ENCODE measurements around the gene KCNJ6.

KCNJ6 gene

GRCh38 chr21:37835481-37835880 is 80.8 kb downstream of the KCNJ6 start:
- Histone ChIP-seq H3K4me1 (ENCODE audit: control insufficient read depth, insufficient read depth, low read length) (peaks cover 1% of the 10 kb centered on the region), H3K9ac (ENCODE audit: low read depth, low read length) (no peak overlapping the region), H3K36me3 (ENCODE audit: insufficient read depth, low read length) (no peaks in the 10 kb centered on the region), H3K4me2 (ENCODE audit: low read length) (no peak overlapping the region), H3K9me3 (replicated peaks; ENCODE audit: low read length) (no peaks in the 10 kb centered on the region), H3K4me3 (ENCODE audit: low read length) (no peak overlapping the region), H3K27me3 (ENCODE audit: control insufficient read depth, insufficient read depth, low read length) (no peaks in the 10 kb centered on the region)

- Histone ChIP-seq H3K9me3 (replicated peaks; ENCODE audit: low read length) (no peaks in the 10 kb centered on the region), H3K27me3 (ENCODE audit: control insufficient read depth, insufficient read depth, low read length) (no peaks in the 10 kb centered on the region), H3K36me3 (ENCODE audit: insufficient read depth, low read length) (no peaks in the 10 kb centered on the region), H3K4me2 (ENCODE audit: low read length) (no peak overlapping the region), H3K4me3 (ENCODE audit: low read length) (no peak overlapping the region), H3K4me1 (ENCODE audit: control insufficient read depth, insufficient read depth, low read length) (peaks cover 21% of the 10 kb centered on the region), H3K9ac (ENCODE audit: low read depth, low read length) (no peak overlapping the region)
These were observed 83.0 kb downstream of the KCNJ6 start for GRCh38 chr21:37833301-37833700.

GRCh38 chr21:37829447-37829846 is 86.8 kb downstream of the KCNJ6 start:
- H3K9me3 ChIP-seq (replicated peaks; ENCODE audit: low read length): no peaks in the 10 kb centered on the region
- H3K27me3 ChIP-seq (ENCODE audit: control insufficient read depth, insufficient read depth, low read length): no peaks in the 10 kb centered on the region
- peak overlapping the region; percentile 52 for H3K4me2 ChIP-seq (ENCODE audit: low read length)
- H3K9ac ChIP-seq (ENCODE audit: low read depth, low read length): peak overlapping the region; percentile 58
- peaks cover 21% of the 10 kb centered on the region for H3K4me1 ChIP-seq (ENCODE audit: control insufficient read depth, insufficient read depth, low read length)
- no peaks in the 10 kb centered on the region for H3K36me3 ChIP-seq (ENCODE audit: insufficient read depth, low read length)
- H3K4me3 ChIP-seq (ENCODE audit: low read length): no peak overlapping the region

GRCh38 chr21:37828991-37829390 is 87.3 kb downstream of the KCNJ6 start:
- no peaks in the 10 kb centered on the region for H3K9me3 ChIP-seq (replicated peaks; ENCODE audit: low read length)
- peaks cover 21% of the 10 kb centered on the region for H3K4me1 ChIP-seq (ENCODE audit: control insufficient read depth, insufficient read depth, low read length)
- peak overlapping the region; percentile 58 for H3K9ac ChIP-seq (ENCODE audit: low read depth, low read length)
- H3K4me2 ChIP-seq (ENCODE audit: low read length): peak overlapping the region; percentile 41
- no peak overlapping the region for H3K4me3 ChIP-seq (ENCODE audit: low read length)
- no peaks in the 10 kb centered on the region for H3K36me3 ChIP-seq (ENCODE audit: insufficient read depth, low read length)
- no peaks in the 10 kb centered on the region for H3K27me3 ChIP-seq (ENCODE audit: control insufficient read depth, insufficient read depth, low read length)

GRCh38 chr21:37828556-37828955 is 87.7 kb downstream of the KCNJ6 start:
- Histone ChIP-seq H3K4me2 (ENCODE audit: low read length) (no peak overlapping the region), H3K4me1 (ENCODE audit: control insufficient read depth, insufficient read depth, low read length) (peaks cover 21% of the 10 kb centered on the region), H3K36me3 (ENCODE audit: insufficient read depth, low read length) (no peaks in the 10 kb centered on the region), H3K9ac (ENCODE audit: low read depth, low read length) (no peak overlapping the region), H3K27me3 (ENCODE audit: control insufficient read depth, insufficient read depth, low read length) (no peaks in the 10 kb centered on the region), H3K4me3 (ENCODE audit: low read length) (no peak overlapping the region), H3K9me3 (replicated peaks; ENCODE audit: low read length) (no peaks in the 10 kb centered on the region)

GRCh38 chr21:37827913-37828312 is 88.3 kb downstream of the KCNJ6 start:
- H3K27me3 ChIP-seq (ENCODE audit: control insufficient read depth, insufficient read depth, low read length): no peaks in the 10 kb centered on the region
- no peaks in the 10 kb centered on the region for H3K36me3 ChIP-seq (ENCODE audit: insufficient read depth, low read length)
- no peak overlapping the region for H3K4me3 ChIP-seq (ENCODE audit: low read length)
- H3K4me1 ChIP-seq (ENCODE audit: control insufficient read depth, insufficient read depth, low read length): peaks cover 21% of the 10 kb centered on the region
- no peak overlapping the region for H3K4me2 ChIP-seq (ENCODE audit: low read length)
- no peaks in the 10 kb centered on the region for H3K9me3 ChIP-seq (replicated peaks; ENCODE audit: low read length)
- H3K9ac ChIP-seq (ENCODE audit: low read depth, low read length): no peak overlapping the region

GRCh38 chr21:37821786-37822450 is 94.3 kb downstream of the KCNJ6 start:
- Histone ChIP-seq H3K9ac (ENCODE audit: low read depth, low read length) (no peak overlapping the region), H3K4me2 (ENCODE audit: low read length) (no peak overlapping the region), H3K36me3 (ENCODE audit: insufficient read depth, low read length) (no peaks in the 10 kb centered on the region), H3K27me3 (ENCODE audit: control insufficient read depth, insufficient read depth, low read length) (no peaks in the 10 kb centered on the region), H3K4me3 (ENCODE audit: low read length) (no peak overlapping the region), H3K9me3 (replicated peaks; ENCODE audit: low read length) (no peaks in the 10 kb centered on the region), H3K4me1 (ENCODE audit: control insufficient read depth, insufficient read depth, low read length) (peaks cover 26% of the 10 kb centered on the region)

- no peaks in the 10 kb centered on the region for H3K27me3 ChIP-seq (ENCODE audit: control insufficient read depth, insufficient read depth, low read length)
- no peak overlapping the region for H3K4me3 ChIP-seq (ENCODE audit: low read length)
- no peaks in the 10 kb centered on the region for H3K36me3 ChIP-seq (ENCODE audit: insufficient read depth, low read length)
- H3K9ac ChIP-seq (ENCODE audit: low read depth, low read length): no peak overlapping the region
- H3K9me3 ChIP-seq (replicated peaks; ENCODE audit: low read length): no peaks in the 10 kb centered on the region
- H3K4me1 ChIP-seq (ENCODE audit: control insufficient read depth, insufficient read depth, low read length): peaks cover 26% of the 10 kb centered on the region
- no peak overlapping the region for H3K4me2 ChIP-seq (ENCODE audit: low read length)
These were observed 95.2 kb downstream of the KCNJ6 start for GRCh38 chr21:37821092-37821491.

- Histone ChIP-seq H3K4me1 (ENCODE audit: control insufficient read depth, insufficient read depth, low read length) (peaks cover 26% of the 10 kb centered on the region), H3K9me3 (replicated peaks; ENCODE audit: low read length) (no peaks in the 10 kb centered on the region), H3K36me3 (ENCODE audit: insufficient read depth, low read length) (no peaks in the 10 kb centered on the region), H3K4me3 (ENCODE audit: low read length) (no peak overlapping the region), H3K4me2 (ENCODE audit: low read length) (no peak overlapping the region), H3K27me3 (ENCODE audit: control insufficient read depth, insufficient read depth, low read length) (no peaks in the 10 kb centered on the region), H3K9ac (ENCODE audit: low read depth, low read length) (no peak overlapping the region)
These were observed 96.9 kb downstream of the KCNJ6 start for GRCh38 chr21:37819372-37819771.

- H3K4me3 ChIP-seq (ENCODE audit: low read length): no peak overlapping the region
- no peaks in the 10 kb centered on the region for H3K27me3 ChIP-seq (ENCODE audit: control insufficient read depth, insufficient read depth, low read length)
- no peaks in the 10 kb centered on the region for H3K9me3 ChIP-seq (replicated peaks; ENCODE audit: low read length)
- H3K36me3 ChIP-seq (ENCODE audit: insufficient read depth, low read length): no peaks in the 10 kb centered on the region
- H3K4me2 ChIP-seq (ENCODE audit: low read length): no peak overlapping the region
- H3K9ac ChIP-seq (ENCODE audit: low read depth, low read length): peak overlapping the region; percentile 43
- peaks cover 25% of the 10 kb centered on the region for H3K4me1 ChIP-seq (ENCODE audit: control insufficient read depth, insufficient read depth, low read length)
These were observed 99.0 kb downstream of the KCNJ6 start for GRCh38 chr21:37817242-37817641.

GRCh38 chr21:37815893-37816292 is 100.4 kb downstream of the KCNJ6 start:
- Histone ChIP-seq H3K36me3 (ENCODE audit: insufficient read depth, low read length) (no peaks in the 10 kb centered on the region), H3K4me2 (ENCODE audit: low read length) (no peak overlapping the region), H3K4me1 (ENCODE audit: control insufficient read depth, insufficient read depth, low read length) (peaks cover 14% of the 10 kb centered on the region), H3K9ac (ENCODE audit: low read depth, low read length) (no peak overlapping the region), H3K27me3 (ENCODE audit: control insufficient read depth, insufficient read depth, low read length) (no peaks in the 10 kb centered on the region), H3K4me3 (ENCODE audit: low read length) (no peak overlapping the region), H3K9me3 (replicated peaks; ENCODE audit: low read length) (no peaks in the 10 kb centered on the region)

- Histone ChIP-seq H3K27me3 (ENCODE audit: control insufficient read depth, insufficient read depth, low read length) (no peaks in the 10 kb centered on the region), H3K4me2 (ENCODE audit: low read length) (no peak overlapping the region), H3K36me3 (ENCODE audit: insufficient read depth, low read length) (no peaks in the 10 kb centered on the region), H3K9me3 (replicated peaks; ENCODE audit: low read length) (no peaks in the 10 kb centered on the region), H3K4me3 (ENCODE audit: low read length) (no peak overlapping the region), H3K4me1 (ENCODE audit: control insufficient read depth, insufficient read depth, low read length) (no peaks in the 10 kb centered on the region), H3K9ac (ENCODE audit: low read depth, low read length) (no peak overlapping the region)
These were observed 104.5 kb downstream of the KCNJ6 start for GRCh38 chr21:37811711-37812110.
